MM.1S (cell line): ENCODE results near the gene CYP46A1.

Source experiments
- CTCF ChIP-seq: fragments of 300-600 bp; sonication (generic); IDR thresholded peaks from 2 replicates; pipeline ENCODE4 v1.5.1; 2016; ENCODE audit warnings: antibody characterized with exemption, low read length, mixed read lengths
- EZH2 ChIP-seq: fragments of 300-600 bp; sonication (generic); optimal IDR thresholded peaks from 2 replicates; pipeline ENCODE3; 2017; ENCODE audit warnings: low read depth, mild to moderate bottlenecking, antibody characterized with exemption, low read length, mixed read lengths
- EZH2phosphoT487 ChIP-seq: fragments of 300-600 bp; sonication (generic); IDR thresholded peaks from 2 replicates; pipeline ENCODE4 v1.6.1; 2018; ENCODE audit warnings: antibody characterized with exemption, low read length

GRCh38 chr14:99637624-99638023 is 46.5 kb upstream of the CYP46A1 start:
- no peak for TF ChIP-seq CTCF
- TF ChIP-seq EZH2 = no peak
- TF ChIP-seq EZH2phosphoT487 = no peak
